Measurements from ENCODE around the gene COL11A1.

- no peak for TF ChIP-seq POLR2A (IDR thresholded peaks at IDR 0.05)
- TF ChIP-seq CTCF (IDR thresholded peaks at IDR 0.05): no peak
Observed at GRCh38 chr1:102919659-102920058, 188.7 kb downstream of the COL11A1 start.

Measured in adrenal gland (tissue), 5 donors.